A549 (cell line): ENCODE results near the gene RAMP1. TPM values are rescaled to one million over a fixed set of nuclear protein-coding genes. Genes with fewer than 3 reads are reported as not detected.

Experiments
- ATAC-seq, 2 experiments: fragments of 200-7000 bp in 1 of 2; fragments of >200 bp in 1 of 2; cut with Nextera tagmentation in 1 of 2; cut with Tn5 transposase in 1 of 2; 3 replicates each; pipeline versions ENCODE4 v1.8.0 to v1.9.1; 2018 to 2020; ENCODE audit warnings: mild to moderate bottlenecking in 1 of 2, moderate library complexity in 1 of 2
- CTCF ChIA-PET: fragments of 300-600 bp; sonication (Branson Sonifier 250); formaldehyde crosslinking; extraction: SDS; loops from one replicate; lab custom pipeline; 2021; ENCODE audit warnings: antibody characterized with exemption, inconsistent platforms; lab: Yijun Ruan, JAX
- POLR2A ChIA-PET: fragments of 350-600 bp; formaldehyde crosslinking; extraction: SDS; loops from one replicate; lab custom pipeline; 2021; ENCODE audit warnings: antibody characterized with exemption, inconsistent platforms; lab: Yijun Ruan, JAX
- DNase-seq, 2 experiments: peaks; one replicate each; pipeline versions ENCODE4 v3.0.0 to v3.0.0-alpha.2; 2011 to 2016; ENCODE audit warnings: low read depth in 1 of 2, low spot score in 1 of 2
- FAIRE-seq: peaks from 2 replicates; lab custom pipeline; 2011; peaks lifted over from hg19 to GRCh38; lab: Jason Lieb, UNC
- H3K27ac ChIP-seq, 2 experiments: fragments of >200 bp; sonication (Bioruptor Twin); formaldehyde crosslinking; 3 replicates each; pipeline ENCODE4 v1.5.1; 2016 to 2017
- H3K4me1 ChIP-seq: fragments of >200 bp; sonication (Bioruptor Twin); formaldehyde crosslinking; 3 replicates; pipeline ENCODE4 v1.6.1; 2016
- H3K4me2 ChIP-seq: fragments of >200 bp; sonication (Bioruptor Twin); formaldehyde crosslinking; 3 replicates; pipeline ENCODE4 v1.6.1; 2016
- H3K4me3 ChIP-seq: fragments of >200 bp; sonication (Bioruptor Twin); formaldehyde crosslinking; 3 replicates; pipeline ENCODE4 v1.5.1; 2016
- H3K9me3 ChIP-seq: fragments of >200 bp; sonication (Bioruptor Twin); formaldehyde crosslinking; 3 replicates; pipeline ENCODE4 v1.6.1; 2016
- CTCF ChIP-seq: fragments of >200 bp; sonication (Bioruptor Twin); formaldehyde crosslinking; IDR thresholded peaks from 3 replicates; pipeline ENCODE4 v1.5.1; 2016
- EHMT2 ChIP-seq: fragments of 200-600 bp; sonication (generic); IDR thresholded peaks from 2 replicates; pipeline ENCODE4 v1.6.1; 2016; ENCODE audit warnings: antibody characterized with exemption, low read depth, mild to moderate bottlenecking, moderate library complexity
- ELK1 ChIP-seq: fragments of 150-350 bp; IDR thresholded peaks from 2 replicates; pipeline ENCODE4 v1.6.1; 2014; ENCODE audit warnings: low read depth, mild to moderate bottlenecking, low read length
- EP300 ChIP-seq, 2 experiments: fragments of >200 bp; sonication (Bioruptor Twin); formaldehyde crosslinking; IDR thresholded peaks; 2 replicates in 1 of 2; 3 replicates in 1 of 2; pipeline ENCODE4 v1.6.1; 2016 to 2017
- FOSL2 ChIP-seq, 2 experiments: fragments of 450-650 bp in 1 of 2; fragments of >200 bp in 1 of 2; sonication (Bioruptor Twin) in 1 of 2; formaldehyde crosslinking; IDR thresholded peaks; 2 replicates each; pipeline versions ENCODE4 v1.5.0 to v1.6.1; 2016 to 2020; ENCODE audit warnings: mild to moderate bottlenecking in 1 of 2, moderate library complexity in 1 of 2
- FOXS1 ChIP-seq: fragments of 250-450 bp; sonication (Bioruptor Pico); IDR thresholded peaks from 2 replicates; pipeline ENCODE4 v1.5.0; 2020; ENCODE audit warnings: mild to moderate bottlenecking, moderate library complexity
- HDAC2 ChIP-seq: fragments of 200-600 bp; sonication (generic); IDR thresholded peaks from 2 replicates; pipeline ENCODE4 v1.6.1; 2016
- HES2 ChIP-seq: fragments of >200 bp; sonication (Bioruptor Twin); formaldehyde crosslinking; IDR thresholded peaks from 2 replicates; pipeline ENCODE4 v1.6.1; 2016
- HOXA7 ChIP-seq: fragments of 250-450 bp; sonication (Bioruptor Pico); IDR thresholded peaks from 2 replicates; pipeline ENCODE4 v1.5.0; 2020; ENCODE audit warnings: mild to moderate bottlenecking, moderate library complexity
- MAZ ChIP-seq: fragments of 150-350 bp; IDR thresholded peaks from 2 replicates; pipeline ENCODE4 v1.6.1; 2014; ENCODE audit warnings: antibody characterized with exemption, low read depth, low read length, borderline replicate concordance
- POLR2AphosphoS2 ChIP-seq: conservative IDR thresholded peaks from 2 replicates; pipeline ENCODE4 v1.6.1; 2012; ENCODE audit warnings: low read length, improper control_type of control experiment, inconsistent platforms
- RAD21 ChIP-seq, 2 experiments: fragments of >200 bp in 1 of 2; sonication (Bioruptor Twin) in 1 of 2; formaldehyde crosslinking in 1 of 2; IDR thresholded peaks in 1 of 2; conservative IDR thresholded peaks in 1 of 2; 2 replicates in 1 of 2; 3 replicates in 1 of 2; pipeline ENCODE4 v1.6.1; 2012 to 2018; ENCODE audit warnings: inconsistent platforms in 1 of 2
- RARB ChIP-seq: fragments of 250-450 bp; sonication (Bioruptor Pico); IDR thresholded peaks from 2 replicates; pipeline ENCODE4 v1.8.0; 2021; ENCODE audit warnings: mild to moderate bottlenecking, moderate library complexity
- REST ChIP-seq: fragments of 200-600 bp; sonication (generic); IDR thresholded peaks from 2 replicates; pipeline ENCODE4 v1.6.1; 2016; ENCODE audit warnings: antibody characterized with exemption, mild to moderate bottlenecking, moderate library complexity
- RNF2 ChIP-seq: fragments of 200-600 bp; sonication (generic); IDR thresholded peaks from 2 replicates; pipeline ENCODE4 v1.6.1; 2016; ENCODE audit warnings: low read depth, mild to moderate bottlenecking, antibody characterized with exemption, moderate library complexity, borderline replicate concordance
- SMC3 ChIP-seq: fragments of >200 bp; sonication (Bioruptor Twin); formaldehyde crosslinking; IDR thresholded peaks from 3 replicates; pipeline ENCODE4 v1.6.1; 2018; ENCODE audit warnings: inconsistent platforms
- TP53 ChIP-seq: fragments of 250-450 bp; sonication (Bioruptor Pico); IDR thresholded peaks from 2 replicates; pipeline ENCODE4 v1.5.0; 2021; ENCODE audit warnings: mild to moderate bottlenecking, moderate library complexity
- ZSCAN20 ChIP-seq: fragments of 250-450 bp; sonication (Bioruptor Pico); IDR thresholded peaks from 2 replicates; pipeline ENCODE4 v1.8.0; 2022; ENCODE audit warnings: mild to moderate bottlenecking, moderate library complexity
- WGBS: methylation state at CpG from one replicate; pipeline ENCODE4 v1.1.6; 2017; ENCODE audit errors: missing lambda C conversion rate; 5-methylcytosine and 5-hydroxymethylcytosine counted together
- polyA plus RNA-seq, 4 experiments: library from polyadenylated mRNA; depleted of rRNA in 3 of 4; stranded (reverse); fragments of >200 nt; fragmentation: RNase III in 1 of 4; extraction: RNeasy Plus Mini Kit Qiagen cat#74134 plus additional on column Dnase treatment in 1 of 4; gene quantifications; 2 replicates in 3 of 4; 3 replicates in 1 of 4; pipeline ENCODE4 v1.2.3, GENCODE V29; 2011 to 2017

Gene RAMP1
- polyA plus RNA-seq, 2 of the 4 experiments (the other 2 are of a cell fraction) = not detected

GRCh38 chr2:237882510-237883481 lies 23.4 kb downstream of the RAMP1 start:
- ChIA-PET CTCF (interaction anchor here (1.2 to 2.6 kb wide), 2 partner anchors 19 to 24 kb away, joined by 3 to 7 read pairs; no protein-coding TSS in a partner anchor), POLR2A (no interaction called here)
- no peak for DNase-seq
- H3K4me1 ChIP-seq = no peaks in the 10 kb centered on the region; the same call in 2 of the 3 replicates
- H3K9me3 ChIP-seq = no peaks in the 10 kb centered on the region
- no peak overlapping the region for H3K4me3 ChIP-seq
- WGBS = 76% methylated on average over 11 of the region's 20 CpGs
- no peak overlapping the region for H3K4me2 ChIP-seq
- TF ChIP-seq TP53 = no peak
- no peak for ATAC-seq
- H3K27ac ChIP-seq = no peak overlapping the region
- no peak for FAIRE-seq

GRCh38 chr2:237883951-237884446 lies 24.6 kb downstream of the RAMP1 start:
- H3K4me2 ChIP-seq = no peak overlapping the region
- CTCF ChIA-PET = interaction anchor here (0.6 to 2.6 kb wide), 2 partner anchors 26 to 45 kb away, joined by 3 to 7 read pairs; no protein-coding TSS in a partner anchor
- FAIRE-seq (no peak), DNase-seq (no peak), ATAC-seq (no peak)
- POLR2A ChIA-PET = no interaction called here
- H3K4me3 ChIP-seq = no peak overlapping the region
- H3K27ac ChIP-seq = no peak overlapping the region
- WGBS = 81% methylated on average over 9 of the region's 10 CpGs
- H3K9me3 ChIP-seq = no peaks in the 10 kb centered on the region
- peaks cover 9% of the 10 kb centered on the region for H3K4me1 ChIP-seq
- TF ChIP-seq POLR2AphosphoS2 (no peak), HDAC2 (no peak), ELK1 (no peak), ZSCAN20 (CRISPR knock-in tag) (no peak), RNF2 (no peak), RARB (CRISPR knock-in tag) (no peak), EHMT2 (no peak), EP300 (IDR thresholded peaks at IDR 0.05) (no peak), REST (no peak), RAD21 (conservative IDR thresholded peaks at IDR 0.05 in 1 of 2, IDR thresholded peaks at IDR 0.05 in 1 of 2) (no peak), MAZ (no peak), SMC3 (no peak), FOXS1 (CRISPR knock-in tag) (no peak), FOSL2 (IDR thresholded peaks at IDR 0.05) (no peak), FOSL2 (CRISPR knock-in tag; IDR thresholded peaks at IDR 0.05) (no peak), CTCF (no peak), HES2 (no peak), HOXA7 (CRISPR knock-in tag) (no peak)
